ENCODE data around the gene ITGA2B. TPM values are rescaled to one million over a fixed set of nuclear protein-coding genes. Genes with fewer than 3 reads are reported as not detected.

Gene ITGA2B
- total and polyA plus RNA-seq, 2 of the 4 experiments (the other 2 are of a cell fraction) = under 0.01 to 0.26 TPM

GRCh38 chr17:44345454-44346026 lies 43.9 kb downstream of the ITGA2B start:
- H4K8ac ChIP-seq (ENCODE audit: low read depth in 2 of 2, low read length in 2 of 2) = peak overlapping the region in 1 of 2 experiments; percentile 37; a peak in 1 of 4 replicates
- H2BK20ac ChIP-seq (ENCODE audit: low read depth, low read length) = no peak overlapping the region
- CTCF ChIA-PET = interaction anchor here (0.5 to 1.5 kb wide), 9 partner anchors 12 to 177 kb away, joined by 3 to 4 read pairs (median 3); no protein-coding TSS in a partner anchor
- H2BK120ac ChIP-seq (ENCODE audit: low read depth, low read length) = no peak overlapping the region
- H3K36me3 ChIP-seq (ENCODE audit: control insufficient read depth, insufficient read depth, low read length) = peaks cover 9% of the 10 kb centered on the region
- peaks cover 11% of the 10 kb centered on the region; the same call in 1 of the 2 replicates for H4K20me1 ChIP-seq (ENCODE audit: insufficient read depth, low read length)
- no peak overlapping the region for H2BK5ac ChIP-seq (ENCODE audit: low read depth, low read length, poor library complexity, severe bottlenecking)
- H3K4ac ChIP-seq (ENCODE audit: low read depth, low read length) = peak overlapping the region; percentile 24; the same call in 1 of the 2 replicates
- POLR2A ChIA-PET (ENCODE audit: unreplicated experiment) = no interaction called here
- WGBS, 2 experiments (ENCODE audit: extremely low coverage in 2 of 2, insufficient read length in 1 of 2) = no CpG with 5 or more reads among the region's 21 CpGs
- peaks cover 5 to 27% of the 10 kb centered on the region in 2 experiments for H3K79me1 ChIP-seq (ENCODE audit: low read depth in 1 of 2, low read length in 2 of 2)
- in situ Hi-C loops (cut with MboI; ENCODE audit: low sequenced_read_pairs) (no loop called here), intact Hi-C loops (cut with micrococcal nuclease) (loop anchor here (5.0 kb wide), 1 partner anchor 143 kb away; no protein-coding TSS in a partner anchor), dilution Hi-C loops (cut with HindIII; ENCODE audit: low sequenced_read_pairs, unreplicated experiment) (no loop called here)
- H2AK9ac ChIP-seq (replicated peaks; ENCODE audit: low read depth, low read length, poor library complexity) = peak overlapping the region; percentile 93
- no peaks in the 10 kb centered on the region for H3K27me3 ChIP-seq (ENCODE audit: control insufficient read depth, insufficient read depth, low read length)
- H4K91ac ChIP-seq (ENCODE audit: insufficient read depth, low read depth, low read length) = no peak overlapping the region
- peak; percentile 59 for DNase-seq
- no peak overlapping the region for H3K18ac ChIP-seq (ENCODE audit: low read depth, low read length)
- H3K56ac ChIP-seq (ENCODE audit: extremely low read depth, insufficient read depth, low read length) = 0 out of 2 replicates have a peak overlapping the region, but pooled peaks have one; percentile 17
- peak; percentile 18 for ATAC-seq (ENCODE audit: low read depth)
- H2AFZ ChIP-seq (replicated peaks; ENCODE audit: low read length, poor library complexity) = peak overlapping the region; percentile 76
- peak overlapping the region; percentile 5; the same call in 1 of the 2 replicates for H2AK5ac ChIP-seq (ENCODE audit: low read depth, low read length)
- H3K14ac ChIP-seq (replicated peaks; ENCODE audit: low read depth, low read length) = peak overlapping the region; percentile 44
- H3K4me1 ChIP-seq (ENCODE audit: control insufficient read depth, insufficient read depth, low read length) = peaks cover 4% of the 10 kb centered on the region; the same call in 1 of the 2 replicates
- peak overlapping the region; percentile 61 for H3K23ac ChIP-seq (ENCODE audit: low read depth, low read length)
- peaks cover 10% of the 10 kb centered on the region; the same call in 1 of the 2 replicates for H3K9me1 ChIP-seq (ENCODE audit: insufficient read depth, low read length)
- peak overlapping the region; percentile 56 for H3K4me3 ChIP-seq (ENCODE audit: insufficient read depth, low read depth, low read length)
- peak overlapping the region; percentile 72 for H3K9ac ChIP-seq (ENCODE audit: low read depth, low read length)
- peak overlapping the region; percentile 74 for H3K4me2 ChIP-seq (ENCODE audit: low read depth, low read length)
- BruUV-seq (replicated peaks) = no TSS peak
- H3K9me3 ChIP-seq (ENCODE audit: control insufficient read depth, insufficient read depth, low read length) = no peaks in the 10 kb centered on the region
- peak overlapping the region; percentile 6; the same call in 1 of the 2 replicates for H4K5ac ChIP-seq (ENCODE audit: low read depth, low read length)
- H2BK15ac ChIP-seq (ENCODE audit: low read depth, low read length) = no peak overlapping the region
- H3K27ac ChIP-seq (ENCODE audit: insufficient read depth, low read length) = peak overlapping the region; percentile 7; the same call in 1 of the 2 replicates
- TF ChIP-seq MAZ (IDR thresholded peaks at IDR 0.05; ENCODE audit: borderline replicate concordance, low read depth, low read length) (peak; percentile 23; the same call in 1 of the 2 replicates), POLR2A (IDR thresholded peaks at IDR 0.05; ENCODE audit: low read depth, low read length) (no peak), RCOR1 (IDR thresholded peaks at IDR 0.05; ENCODE audit: insufficient replicate concordance, low read length) (no peak), RFX5 (IDR thresholded peaks at IDR 0.05; ENCODE audit: low read depth, low read length) (no peak), BHLHE40 (IDR thresholded peaks at IDR 0.05; ENCODE audit: low read depth, low read length) (no peak), CTCF (conservative IDR thresholded peaks at IDR 0.05; ENCODE audit: low read depth, low read length) (peak; percentile 55), SMC3 (IDR thresholded peaks at IDR 0.05; ENCODE audit: low read depth, low read length) (peak; percentile 45), CEBPB (IDR thresholded peaks at IDR 0.05; ENCODE audit: low read depth, low read length) (no peak), USF2 (IDR thresholded peaks at IDR 0.05; ENCODE audit: low read depth, low read length) (no peak), ELK1 (IDR thresholded peaks at IDR 0.05; ENCODE audit: borderline replicate concordance, low read depth, low read length) (no peak), MAFK (IDR thresholded peaks at IDR 0.05; ENCODE audit: low read depth, low read length) (no peak), FOS (IDR thresholded peaks at IDR 0.05; ENCODE audit: low read depth, low read length) (no peak), RAD21 (IDR thresholded peaks at IDR 0.05; ENCODE audit: low read length) (peak; percentile 57), CHD1 (IDR thresholded peaks at IDR 0.05; ENCODE audit: low read depth, low read length) (no peak), MXI1 (IDR thresholded peaks at IDR 0.05; ENCODE audit: borderline replicate concordance, low read depth, low read length) (no peak)
